ENCODE results near the gene COL5A1. TPM values are rescaled to one million over a fixed set of nuclear protein-coding genes. Genes with fewer than 3 reads are reported as not detected.
A peak's percentile ranks its signal among the peaks of the same experiment; 100 is the strongest.

The COL5A1 gene
- total RNA-seq, 2 donors from 2014 or later = not detected

- H3K9me3 Mint-ChIP-seq = no peaks in the 10 kb centered on the region
- peaks cover 9 to 18% of the 10 kb centered on the region in 2 donors for H3K4me1 Mint-ChIP-seq (ENCODE audit: low read depth in 2 of 2)
- no peak overlapping the region for H3K4me3 Mint-ChIP-seq
- ATAC-seq = no peak
- H3K27me3 Mint-ChIP-seq = no peaks in the 10 kb centered on the region
- no peak for DNase-seq (ENCODE audit: low spot score)
- H3K36me3 Mint-ChIP-seq = no peaks in the 10 kb centered on the region
- no peak overlapping the region for H3K27ac Mint-ChIP-seq
These were observed 125.0 kb downstream of the COL5A1 start for GRCh38 chr9:134766587-134766986.

DNA sequence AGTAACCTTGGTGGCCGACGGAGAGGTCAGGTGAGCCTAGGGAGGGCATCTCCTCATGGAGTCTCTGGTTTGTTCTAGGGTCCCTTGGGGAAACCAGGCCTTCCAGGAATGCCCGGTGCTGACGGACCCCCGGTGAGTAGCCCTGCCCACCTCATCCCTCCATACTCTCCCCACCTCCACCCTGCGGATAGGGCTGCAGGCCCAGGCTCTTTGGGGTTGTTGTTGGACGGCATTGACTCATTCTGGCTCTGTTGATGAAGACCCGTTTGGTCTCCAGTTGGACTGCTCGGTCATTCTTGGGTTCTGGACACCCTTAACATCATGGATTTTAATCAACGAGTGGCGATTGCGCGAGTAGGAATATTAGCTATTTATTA, 126.7 kb downstream of the COL5A1 start:
- Mint-ChIP-seq H3K9me3 (no peaks in the 10 kb centered on the region), H3K4me1 (ENCODE audit: low read depth in 2 of 2) (peaks cover 9 to 19% of the 10 kb centered on the region in 2 donors), H3K27me3 (no peaks in the 10 kb centered on the region), H3K27ac (no peak overlapping the region), H3K36me3 (no peaks in the 10 kb centered on the region), H3K4me3 (peak overlapping the region; percentile 44)
- no peak for ATAC-seq
- DNase-seq (ENCODE audit: low spot score) = no peak

- H3K27me3 Mint-ChIP-seq = no peaks in the 10 kb centered on the region
- no peak for ATAC-seq
- H3K4me1 Mint-ChIP-seq (ENCODE audit: low read depth in 2 of 2) = peaks cover 9 to 19% of the 10 kb centered on the region in 2 donors
- no peaks in the 10 kb centered on the region for H3K36me3 Mint-ChIP-seq
- H3K27ac Mint-ChIP-seq = no peak overlapping the region
- no peaks in the 10 kb centered on the region for H3K9me3 Mint-ChIP-seq
- H3K4me3 Mint-ChIP-seq = peak overlapping the region; percentile 44
- DNase-seq (ENCODE audit: low spot score) = no peak
These were observed 127.2 kb downstream of the COL5A1 start for GRCh38 chr9:134768709-134769351.

DNA sequence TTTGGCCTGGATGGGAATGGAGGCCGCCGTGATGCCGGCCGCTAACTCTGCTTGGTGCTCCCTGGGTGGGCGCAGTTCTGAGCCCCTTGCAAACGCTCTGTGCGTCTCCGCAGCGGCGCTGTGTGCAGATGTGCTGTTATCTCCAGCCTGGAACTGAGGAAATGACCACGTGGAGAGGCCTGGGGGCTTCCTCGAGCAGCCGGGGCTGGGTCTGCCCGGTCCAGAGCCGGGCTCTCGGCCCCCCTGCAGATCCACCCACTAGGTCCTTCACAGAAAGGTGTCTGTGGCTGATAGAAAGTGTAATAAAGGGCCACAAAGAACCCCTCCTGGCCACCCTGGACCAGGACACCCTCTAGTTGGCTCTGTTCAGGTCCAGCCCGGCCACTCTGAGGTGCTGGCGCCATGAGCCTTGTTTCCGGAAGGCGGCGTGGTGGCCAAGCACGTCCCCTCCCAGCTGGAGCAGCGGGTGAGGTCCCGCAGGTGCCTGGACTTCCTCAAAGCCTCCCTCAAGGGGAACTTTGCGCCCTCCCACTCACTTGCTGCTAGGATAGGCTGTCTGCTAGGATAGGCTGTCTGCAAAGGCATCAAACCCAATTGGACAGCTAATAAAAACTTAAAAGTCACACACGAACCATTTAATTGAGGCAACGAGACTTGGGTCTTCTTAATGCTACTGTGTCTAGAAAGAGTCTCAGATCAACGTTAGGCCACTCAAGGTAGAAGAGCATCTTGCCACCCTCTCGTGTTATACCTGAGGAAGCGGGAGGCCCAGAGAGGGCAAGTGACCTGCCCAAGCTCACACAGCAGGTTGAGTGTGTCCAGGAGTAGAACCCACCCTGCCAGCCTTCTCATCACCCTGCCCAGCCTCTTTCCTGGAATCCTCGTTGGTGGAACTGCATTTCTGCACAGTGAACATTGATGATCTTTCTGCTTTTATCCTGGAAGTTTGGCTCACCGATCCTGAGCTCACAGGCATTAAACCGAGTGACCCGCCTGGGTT, 129.7 kb downstream of the COL5A1 start:
- Mint-ChIP-seq H3K4me3 (no peak overlapping the region), H3K27me3 (no peaks in the 10 kb centered on the region), H3K9me3 (no peaks in the 10 kb centered on the region), H3K36me3 (no peaks in the 10 kb centered on the region), H3K4me1 (ENCODE audit: low read depth in 2 of 2) (peaks cover 9 to 19% of the 10 kb centered on the region in 2 donors), H3K27ac (no peak overlapping the region)
- DNase-seq (ENCODE audit: low spot score) (no peak), ATAC-seq (no peak)

GRCh38 chr9:134772331-134772730, 130.7 kb downstream of the COL5A1 start:
- ATAC-seq = no peak
- no peak for DNase-seq (ENCODE audit: low spot score)
- Mint-ChIP-seq H3K9me3 (no peaks in the 10 kb centered on the region), H3K27me3 (no peaks in the 10 kb centered on the region), H3K4me1 (ENCODE audit: low read depth in 2 of 2) (peaks cover 9 to 19% of the 10 kb centered on the region in 2 donors), H3K36me3 (no peaks in the 10 kb centered on the region), H3K4me3 (no peak overlapping the region), H3K27ac (no peak overlapping the region)

DNA sequence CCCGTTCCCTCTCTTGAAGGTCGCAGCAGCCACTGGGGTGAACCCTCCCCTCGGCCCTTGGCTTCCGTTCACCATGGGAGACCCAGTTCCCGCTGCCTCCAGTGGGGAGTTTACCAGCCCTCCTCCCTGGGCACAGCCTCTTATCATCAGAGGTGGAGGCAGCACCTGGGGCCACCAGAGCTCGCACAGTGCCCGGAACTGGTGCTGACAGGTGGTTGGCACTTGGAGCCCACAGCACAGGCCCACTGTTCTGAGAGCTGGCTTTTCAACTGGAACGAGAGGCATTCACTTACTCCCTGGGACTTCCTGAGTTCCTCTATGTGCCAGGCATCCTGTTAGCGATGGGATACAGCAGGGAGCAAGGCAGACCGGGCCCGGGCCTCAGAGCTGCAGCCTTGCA, 132.2 kb downstream of the COL5A1 start:
- no peak overlapping the region for H3K27ac Mint-ChIP-seq
- peaks cover 4 to 10% of the 10 kb centered on the region in 2 donors for H3K4me1 Mint-ChIP-seq (ENCODE audit: low read depth in 2 of 2)
- H3K4me3 Mint-ChIP-seq = no peak overlapping the region
- H3K36me3 Mint-ChIP-seq = no peaks in the 10 kb centered on the region
- no peak for ATAC-seq
- no peak for DNase-seq (ENCODE audit: low spot score)
- H3K9me3 Mint-ChIP-seq = no peaks in the 10 kb centered on the region
- no peaks in the 10 kb centered on the region for H3K27me3 Mint-ChIP-seq

DNA sequence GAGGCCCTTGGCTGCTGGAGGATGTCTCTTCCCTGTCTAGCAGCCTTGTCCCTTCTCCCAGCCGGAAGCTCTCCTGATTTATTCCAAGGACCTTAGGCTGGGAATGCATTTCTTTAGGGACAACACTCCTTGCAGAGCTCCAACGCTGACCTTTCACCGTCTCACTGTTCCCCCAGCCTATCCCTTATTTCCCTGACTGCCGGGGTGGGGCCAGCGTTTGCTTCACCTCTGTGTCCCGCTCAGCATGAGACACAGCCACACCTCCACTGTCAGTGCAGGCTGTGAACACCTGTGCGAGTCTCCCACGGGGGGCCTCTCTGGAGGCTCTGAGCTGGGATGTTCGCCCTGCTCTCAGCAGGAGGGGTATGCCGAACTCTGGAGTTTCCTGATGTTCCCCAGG, 132.8 kb downstream of the COL5A1 start:
- no peak for DNase-seq (ENCODE audit: low spot score)
- no peak for ATAC-seq
- Mint-ChIP-seq H3K4me1 (ENCODE audit: low read depth in 2 of 2) (peaks cover 0 to 5% of the 10 kb centered on the region in 2 donors), H3K27me3 (no peaks in the 10 kb centered on the region), H3K36me3 (no peaks in the 10 kb centered on the region), H3K27ac (no peak overlapping the region), H3K4me3 (no peak overlapping the region), H3K9me3 (no peaks in the 10 kb centered on the region)

- DNase-seq (ENCODE audit: low spot score) (no peak), ATAC-seq (no peak)
- H3K36me3 Mint-ChIP-seq = no peaks in the 10 kb centered on the region
- no peak overlapping the region for H3K27ac Mint-ChIP-seq
- H3K9me3 Mint-ChIP-seq = no peaks in the 10 kb centered on the region
- no peaks in the 10 kb centered on the region for H3K27me3 Mint-ChIP-seq
- H3K4me3 Mint-ChIP-seq = no peak overlapping the region
- H3K4me1 Mint-ChIP-seq (ENCODE audit: low read depth in 2 of 2) = peaks cover 0 to 3% of the 10 kb centered on the region in 2 donors
These were observed 133.7 kb downstream of the COL5A1 start for GRCh38 chr9:134775081-134775951.

DNA sequence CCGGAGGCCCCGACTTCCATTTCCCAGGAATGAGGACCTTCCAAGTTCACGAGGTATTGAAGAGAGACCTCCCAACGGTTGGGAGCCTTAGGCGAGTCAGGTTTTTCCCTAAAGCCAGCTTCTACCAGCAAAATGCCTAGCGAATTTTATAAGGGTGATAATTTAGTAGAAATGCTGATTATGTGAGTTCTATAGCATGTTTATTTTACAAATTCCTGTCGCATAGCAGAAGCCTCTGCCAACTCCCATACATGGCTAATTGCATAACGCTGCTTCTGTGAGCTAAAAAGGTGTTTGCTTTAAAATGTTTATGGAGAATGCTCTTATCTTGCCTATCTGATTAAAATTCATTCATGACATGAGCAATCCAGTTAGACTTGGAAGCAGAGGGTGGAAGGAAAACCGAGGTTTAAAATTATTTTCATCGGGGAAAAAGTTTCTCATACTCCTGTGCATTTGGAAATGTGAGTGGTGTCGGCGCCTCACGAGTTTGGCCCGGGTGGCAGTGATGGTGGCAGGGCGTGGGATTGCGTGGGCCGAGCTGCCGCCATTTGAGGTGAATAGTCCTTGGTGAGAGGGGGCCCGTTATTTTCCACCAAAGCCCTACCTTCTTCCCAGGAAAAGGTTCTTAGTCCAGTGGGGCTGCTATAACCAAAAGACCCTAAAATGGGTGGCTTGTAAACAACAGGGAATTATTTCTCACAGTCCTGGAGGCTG, 134.6 kb downstream of the COL5A1 start:
- ATAC-seq = no peak
- Mint-ChIP-seq H3K36me3 (no peaks in the 10 kb centered on the region), H3K4me3 (no peak overlapping the region), H3K4me1 (ENCODE audit: low read depth in 2 of 2) (peaks cover 0 to 3% of the 10 kb centered on the region in 2 donors), H3K9me3 (no peaks in the 10 kb centered on the region), H3K27me3 (no peaks in the 10 kb centered on the region), H3K27ac (no peak overlapping the region)
- DNase-seq (ENCODE audit: low spot score) = no peak

GRCh38 chr9:134777153-134777552, 135.6 kb downstream of the COL5A1 start:
- peak; percentile 20 to 21 for ATAC-seq
- Mint-ChIP-seq H3K27me3 (no peaks in the 10 kb centered on the region), H3K4me3 (no peak overlapping the region), H3K27ac (no peak overlapping the region), H3K4me1 (ENCODE audit: low read depth in 2 of 2) (no peaks in the 10 kb centered on the region), H3K9me3 (no peaks in the 10 kb centered on the region), H3K36me3 (no peaks in the 10 kb centered on the region)
- DNase-seq (ENCODE audit: low spot score) = no peak

DNA sequence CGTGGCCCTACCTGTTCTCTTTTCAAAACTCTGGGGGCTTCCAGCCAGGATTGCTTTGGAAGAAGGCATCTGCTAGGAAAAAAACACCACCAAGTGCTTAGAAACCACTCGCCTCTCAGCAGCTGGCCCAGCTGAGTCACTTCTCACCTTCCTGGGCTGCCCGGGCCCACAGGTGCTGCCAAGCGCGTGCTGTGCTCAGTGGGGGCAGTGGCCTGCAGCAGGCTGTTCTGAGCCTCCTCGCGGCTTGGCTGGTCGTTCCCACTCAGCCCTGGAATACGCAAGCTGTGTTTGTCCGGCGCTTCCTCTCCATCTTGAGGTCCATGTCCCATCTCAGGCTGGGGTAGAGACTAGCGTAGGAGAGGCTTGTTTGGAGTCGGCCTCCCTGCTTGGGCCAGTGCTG, 136.6 kb downstream of the COL5A1 start:
- no peaks in the 10 kb centered on the region for H3K4me1 Mint-ChIP-seq (ENCODE audit: low read depth in 2 of 2)
- H3K9me3 Mint-ChIP-seq = no peaks in the 10 kb centered on the region
- H3K36me3 Mint-ChIP-seq = no peaks in the 10 kb centered on the region
- H3K4me3 Mint-ChIP-seq = no peak overlapping the region
- H3K27ac Mint-ChIP-seq = no peak overlapping the region
- no peaks in the 10 kb centered on the region for H3K27me3 Mint-ChIP-seq
- DNase-seq (ENCODE audit: low spot score) (no peak), ATAC-seq (no peak)

DNA sequence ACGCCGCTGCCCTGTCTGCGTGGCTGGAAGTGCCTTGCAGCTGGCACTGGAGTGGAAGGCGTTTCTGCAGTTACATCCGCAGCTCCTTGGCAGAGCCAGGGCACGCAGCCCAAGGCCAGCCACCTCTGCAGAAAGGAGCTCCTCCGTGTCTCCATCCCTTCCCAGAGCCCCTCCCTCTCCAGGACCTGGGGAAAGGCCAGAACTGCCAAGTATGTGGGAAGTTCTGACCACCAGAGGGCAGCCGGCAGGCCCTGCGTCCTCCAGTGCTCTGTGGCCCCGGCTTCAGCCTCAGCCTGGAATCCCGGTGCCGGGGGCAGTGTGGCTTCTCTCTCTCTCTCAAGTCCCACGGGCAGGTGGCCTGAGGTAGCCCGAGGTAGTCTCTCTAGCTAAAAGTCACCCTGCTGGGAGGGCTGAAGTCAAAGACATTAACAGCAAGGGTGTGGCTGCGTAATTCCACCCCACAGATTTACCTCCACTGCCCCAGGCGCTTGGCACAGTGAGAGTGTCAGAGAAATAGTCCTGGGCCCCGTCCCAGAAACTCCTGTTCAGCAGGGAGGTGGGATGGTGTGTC, 137.3 kb downstream of the COL5A1 start:
- H3K36me3 Mint-ChIP-seq = no peaks in the 10 kb centered on the region
- no peaks in the 10 kb centered on the region for H3K27me3 Mint-ChIP-seq
- H3K4me3 Mint-ChIP-seq = no peak overlapping the region
- H3K9me3 Mint-ChIP-seq = no peaks in the 10 kb centered on the region
- H3K4me1 Mint-ChIP-seq (ENCODE audit: low read depth in 2 of 2) = no peaks in the 10 kb centered on the region
- DNase-seq (ENCODE audit: low spot score) = no peak
- H3K27ac Mint-ChIP-seq = no peak overlapping the region
- ATAC-seq = no peak

- H3K9me3 Mint-ChIP-seq = no peaks in the 10 kb centered on the region
- H3K27me3 Mint-ChIP-seq = no peaks in the 10 kb centered on the region
- no peaks in the 10 kb centered on the region for H3K36me3 Mint-ChIP-seq
- no peak overlapping the region for H3K4me3 Mint-ChIP-seq
- H3K27ac Mint-ChIP-seq = no peak overlapping the region
- no peaks in the 10 kb centered on the region for H3K4me1 Mint-ChIP-seq (ENCODE audit: low read depth in 2 of 2)
- no peak for DNase-seq (ENCODE audit: low spot score)
- ATAC-seq = no peak
These were observed 138.0 kb downstream of the COL5A1 start for GRCh38 chr9:134779640-134780039.

All from natural killer cell treated with Interleukin-12 subunit alpha and Interleukin-12 subunit beta and Interleukin-15 and Interleukin-18, amount 100 ng/mL, for 72 hours (primary cell).